ENCODE measurements around the gene ATG2A. TPM values are rescaled to one million over a fixed set of nuclear protein-coding genes. Genes with fewer than 3 reads are reported as not detected.

Gene ATG2A
- total and polyA plus RNA-seq, 2 donors, result 7.6 to 21.4 TPM

GRCh38 chr11:64892411-64892831 is 24.6 kb downstream of the ATG2A start:
- no peak for DNase-seq (ENCODE audit: extremely low spot score)
- WGBS, result 81% methylated on average over 11 of the region's 11 CpGs
- H3K36me3 ChIP-seq (ENCODE audit: insufficient read depth), result no peaks in the 10 kb centered on the region
- no peak overlapping the region for H3K27ac ChIP-seq (ENCODE audit: low read depth)
- no peaks in the 10 kb centered on the region for H3K4me1 ChIP-seq (ENCODE audit: insufficient read depth)
- no peak overlapping the region for H3K4me3 ChIP-seq (ENCODE audit: low read depth, low read length)

DNA sequence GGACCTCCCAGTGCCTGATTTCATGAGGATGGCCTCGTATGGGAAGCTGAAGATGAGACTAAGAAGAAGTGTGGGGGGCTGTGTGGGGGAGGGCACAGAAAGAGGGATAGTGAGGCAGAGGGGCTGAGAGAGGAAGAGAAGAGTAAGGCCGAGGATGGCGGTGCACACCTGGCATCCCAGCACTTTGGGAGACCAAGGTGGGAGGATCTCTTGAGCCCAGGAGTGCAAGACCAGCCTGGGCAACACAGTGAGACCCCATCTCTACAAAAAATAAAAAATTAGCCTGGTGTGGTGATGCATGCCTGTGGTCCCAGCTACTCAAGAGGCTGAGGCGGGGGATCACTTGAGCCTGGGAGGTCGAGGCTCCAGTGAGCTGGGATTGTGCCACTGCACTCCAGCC is 25.1 kb downstream of the ATG2A start:
- no peak overlapping the region for H3K27ac ChIP-seq (ENCODE audit: low read depth)
- no peak overlapping the region for H3K4me3 ChIP-seq (ENCODE audit: low read depth, low read length)
- no peaks in the 10 kb centered on the region for H3K36me3 ChIP-seq (ENCODE audit: insufficient read depth)
- no peaks in the 10 kb centered on the region for H3K4me1 ChIP-seq (ENCODE audit: insufficient read depth)
- WGBS, result 82% methylated on average over 5 of the region's 5 CpGs
- no peak for DNase-seq (ENCODE audit: extremely low spot score)

- Histone ChIP-seq H3K4me3 (ENCODE audit: low read depth, low read length) (no peak overlapping the region), H3K36me3 (ENCODE audit: insufficient read depth) (no peaks in the 10 kb centered on the region), H3K27ac (ENCODE audit: low read depth) (no peak overlapping the region), H3K4me1 (ENCODE audit: insufficient read depth) (no peaks in the 10 kb centered on the region)
- whole genome bisulfite sequencing, result 89% methylated on average over 25 of the region's 25 CpGs
- DNase-seq (ENCODE audit: extremely low spot score), result no peak
Observed at GRCh38 chr11:64891215-64891848, 25.7 kb downstream of the ATG2A start.

GRCh38 chr11:64890522-64890939 is 26.5 kb downstream of the ATG2A start:
- no peak overlapping the region for H3K27ac ChIP-seq (ENCODE audit: low read depth)
- 82% methylated on average over 7 of the region's 7 CpGs for WGBS
- H3K4me1 ChIP-seq (ENCODE audit: insufficient read depth), result no peaks in the 10 kb centered on the region
- DNase-seq (ENCODE audit: extremely low spot score), result no peak
- no peaks in the 10 kb centered on the region for H3K36me3 ChIP-seq (ENCODE audit: insufficient read depth)
- H3K4me3 ChIP-seq (ENCODE audit: low read depth, low read length), result no peak overlapping the region

DNA sequence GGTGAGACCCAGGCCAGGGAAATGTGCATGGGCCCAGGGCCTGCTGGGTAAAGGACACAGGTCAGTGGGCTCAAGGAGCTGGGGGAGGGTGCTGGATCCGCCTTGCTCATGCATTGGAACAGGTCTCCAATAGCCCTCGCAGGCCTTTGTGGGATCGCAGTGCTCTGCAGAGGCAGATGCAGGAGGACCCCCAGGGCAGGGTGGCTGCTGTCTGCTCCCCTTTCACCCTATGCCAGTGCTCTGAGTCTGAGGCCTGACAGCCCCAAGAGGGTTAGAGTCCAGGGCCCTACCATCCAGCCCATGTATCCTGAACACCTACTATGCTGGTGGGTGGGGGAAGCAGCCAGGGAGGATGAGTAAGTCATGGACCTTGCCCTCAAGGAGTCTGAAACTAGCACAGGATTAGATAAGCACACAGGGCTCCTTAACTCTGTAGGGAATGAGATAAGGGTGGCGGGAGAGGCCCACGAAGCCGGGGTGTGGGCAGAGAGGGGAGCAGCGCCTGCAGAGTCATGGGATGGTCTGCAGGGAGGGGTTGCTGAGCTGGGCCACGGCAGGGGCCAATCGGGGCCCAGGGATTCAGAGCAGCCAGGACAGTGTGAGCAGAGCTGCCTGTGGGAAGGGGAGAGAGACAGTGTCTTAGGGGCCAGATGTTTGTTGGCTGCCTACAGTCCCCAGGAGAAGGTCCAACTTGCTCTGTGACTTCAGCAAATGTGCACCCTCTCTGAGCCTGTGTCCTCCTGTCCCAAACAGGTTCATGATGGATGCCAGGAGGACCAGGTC is 28.1 kb downstream of the ATG2A start:
- no peak overlapping the region for H3K4me3 ChIP-seq (ENCODE audit: low read depth, low read length)
- no peaks in the 10 kb centered on the region for H3K36me3 ChIP-seq (ENCODE audit: insufficient read depth)
- no peak for DNase-seq (ENCODE audit: extremely low spot score)
- H3K4me1 ChIP-seq (ENCODE audit: insufficient read depth), result no peaks in the 10 kb centered on the region
- H3K27ac ChIP-seq (ENCODE audit: low read depth), result no peak overlapping the region
- 56% methylated on average over 9 of the region's 9 CpGs for WGBS

GRCh38 chr11:64888406-64888728 is 28.6 kb downstream of the ATG2A start:
- no peaks in the 10 kb centered on the region for H3K4me1 ChIP-seq (ENCODE audit: insufficient read depth)
- WGBS, result 72% methylated on average over 8 of the region's 8 CpGs
- no peak overlapping the region for H3K27ac ChIP-seq (ENCODE audit: low read depth)
- no peaks in the 10 kb centered on the region for H3K36me3 ChIP-seq (ENCODE audit: insufficient read depth)
- DNase-seq (ENCODE audit: extremely low spot score), result no peak
- H3K4me3 ChIP-seq (ENCODE audit: low read depth, low read length), result no peak overlapping the region

GRCh38 chr11:64887757-64888405 is 29.1 kb downstream of the ATG2A start:
- no peak overlapping the region for H3K27ac ChIP-seq (ENCODE audit: low read depth)
- no peaks in the 10 kb centered on the region for H3K4me1 ChIP-seq (ENCODE audit: insufficient read depth)
- WGBS, result 13% methylated on average over 34 of the region's 34 CpGs
- H3K4me3 ChIP-seq (ENCODE audit: low read depth, low read length), result no peak overlapping the region
- no peaks in the 10 kb centered on the region for H3K36me3 ChIP-seq (ENCODE audit: insufficient read depth)
- DNase-seq (ENCODE audit: extremely low spot score), result no peak

DNA sequence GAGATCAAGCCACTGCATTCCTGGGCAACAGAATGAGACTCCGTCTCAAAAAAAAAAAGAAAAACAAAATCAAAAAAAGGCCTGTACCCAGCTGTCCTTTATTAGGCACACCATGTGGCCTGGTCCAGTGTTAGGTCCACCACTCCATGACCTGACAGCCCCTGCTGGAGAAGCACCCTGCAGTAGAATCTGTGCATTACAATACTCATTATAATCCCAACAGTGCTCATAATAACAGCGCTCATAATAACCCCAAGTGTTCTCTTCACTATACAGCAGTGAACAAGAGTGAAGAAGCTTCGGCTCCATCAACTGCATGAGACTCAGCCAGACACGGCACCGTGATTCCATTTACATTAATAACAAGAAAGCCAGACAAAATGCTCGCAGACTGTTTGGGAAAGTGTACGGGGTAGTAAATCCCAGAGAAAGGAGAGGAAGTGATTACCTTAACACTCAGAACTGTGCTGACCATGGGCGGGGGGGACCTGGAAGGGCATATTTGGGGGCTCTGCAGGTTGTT is 29.7 kb downstream of the ATG2A start:
- Histone ChIP-seq H3K4me1 (ENCODE audit: insufficient read depth) (no peaks in the 10 kb centered on the region), H3K36me3 (ENCODE audit: insufficient read depth) (no peaks in the 10 kb centered on the region), H3K4me3 (ENCODE audit: low read depth, low read length) (no peak overlapping the region), H3K27ac (ENCODE audit: low read depth) (no peak overlapping the region)
- DNase-seq (ENCODE audit: extremely low spot score), result no peak
- WGBS, result 77% methylated on average over 8 of the region's 8 CpGs

GRCh38 chr11:64885367-64886286 is 31.4 kb downstream of the ATG2A start:
- no peaks in the 10 kb centered on the region for H3K36me3 ChIP-seq (ENCODE audit: insufficient read depth)
- no peak for DNase-seq (ENCODE audit: extremely low spot score)
- WGBS, result 75% methylated on average over 15 of the region's 15 CpGs
- H3K4me3 ChIP-seq (ENCODE audit: low read depth, low read length), result no peak overlapping the region
- H3K4me1 ChIP-seq (ENCODE audit: insufficient read depth), result no peaks in the 10 kb centered on the region
- H3K27ac ChIP-seq (ENCODE audit: low read depth), result no peak overlapping the region

DNA sequence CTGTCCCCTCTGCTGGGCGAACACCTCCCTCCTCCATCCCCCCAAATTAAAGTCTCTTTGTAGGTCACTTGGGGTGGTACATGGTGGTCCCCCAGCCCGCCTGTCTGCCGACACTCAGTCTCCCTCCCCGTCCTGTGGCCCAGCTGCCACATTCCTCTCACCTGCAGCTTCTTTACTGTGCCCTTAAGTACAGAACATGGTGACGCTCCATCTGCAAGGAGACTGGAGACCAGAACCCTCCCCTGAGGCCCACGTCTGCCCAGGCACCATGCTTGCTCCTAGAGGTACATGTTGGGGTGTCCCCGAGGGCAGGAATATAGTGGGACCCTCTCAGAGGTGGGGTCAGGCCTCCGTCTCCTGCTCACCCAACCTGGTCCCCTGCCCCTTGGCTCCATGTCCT is 33.0 kb downstream of the ATG2A start:
- H3K4me3 ChIP-seq (ENCODE audit: low read depth, low read length), result no peak overlapping the region
- no peaks in the 10 kb centered on the region for H3K4me1 ChIP-seq (ENCODE audit: insufficient read depth)
- DNase-seq (ENCODE audit: extremely low spot score), result no peak
- no peak overlapping the region for H3K27ac ChIP-seq (ENCODE audit: low read depth)
- no peaks in the 10 kb centered on the region for H3K36me3 ChIP-seq (ENCODE audit: insufficient read depth)
- 87% methylated on average over 8 of the region's 8 CpGs for WGBS

GRCh38 chr11:64883575-64883974 is 33.4 kb downstream of the ATG2A start:
- H3K4me3 ChIP-seq (ENCODE audit: low read depth, low read length), result no peak overlapping the region
- no peaks in the 10 kb centered on the region for H3K4me1 ChIP-seq (ENCODE audit: insufficient read depth)
- H3K36me3 ChIP-seq (ENCODE audit: insufficient read depth), result no peaks in the 10 kb centered on the region
- DNase-seq (ENCODE audit: extremely low spot score), result no peak
- H3K27ac ChIP-seq (ENCODE audit: low read depth), result no peak overlapping the region
- WGBS, result 84% methylated on average over 5 of the region's 5 CpGs

DNA sequence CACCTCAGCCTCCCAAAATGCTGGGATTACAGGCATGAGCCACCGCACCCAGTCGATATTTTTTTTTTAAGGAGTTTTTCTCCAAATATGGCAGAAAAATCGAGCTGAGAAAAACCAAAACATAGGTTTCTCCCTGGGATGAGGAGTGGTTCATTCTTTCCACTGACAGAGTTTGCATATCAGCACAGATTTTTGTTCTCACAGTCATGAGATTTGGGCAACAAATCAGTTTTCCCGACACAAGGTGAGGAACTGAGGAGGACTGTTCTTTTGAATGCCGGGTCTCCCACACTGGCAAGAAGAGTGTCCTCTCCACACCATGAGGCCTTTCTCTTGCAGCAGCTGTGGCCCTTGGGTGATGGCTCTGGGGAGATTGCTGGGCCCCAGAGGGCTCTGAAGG is 34.8 kb downstream of the ATG2A start:
- 66% methylated on average over 5 of the region's 5 CpGs for WGBS
- no peaks in the 10 kb centered on the region for H3K4me1 ChIP-seq (ENCODE audit: insufficient read depth)
- DNase-seq (ENCODE audit: extremely low spot score), result no peak
- H3K4me3 ChIP-seq (ENCODE audit: low read depth, low read length), result no peak overlapping the region
- no peak overlapping the region for H3K27ac ChIP-seq (ENCODE audit: low read depth)
- no peaks in the 10 kb centered on the region for H3K36me3 ChIP-seq (ENCODE audit: insufficient read depth)

- Histone ChIP-seq H3K27ac (ENCODE audit: low read depth) (no peak overlapping the region), H3K4me1 (ENCODE audit: insufficient read depth) (no peaks in the 10 kb centered on the region), H3K4me3 (ENCODE audit: low read depth, low read length) (no peak overlapping the region), H3K36me3 (ENCODE audit: insufficient read depth) (no peaks in the 10 kb centered on the region)
- no peak for DNase-seq (ENCODE audit: extremely low spot score)
- 64% methylated on average over 8 of the region's 8 CpGs for WGBS
Observed at GRCh38 chr11:64881476-64881875, 35.5 kb downstream of the ATG2A start.

Measured in urinary bladder (tissue), 4 donors.